Lower lobe of right lung (tissue), 2 donors: ENCODE measurements around the gene GJC1. TPM values are rescaled to one million over a fixed set of nuclear protein-coding genes. Genes with fewer than 3 reads are reported as not detected.

Source experiments
- ATAC-seq, 2 donors: fragments of 200-7000 bp; cut with Tn5 transposase; one replicate each; pipeline ENCODE4 v1.9.1; 2020 to 2022; ENCODE audit warnings: mild to moderate bottlenecking in 2 of 2, moderate library complexity in 2 of 2
- DNase-seq: peaks from one replicate; pipeline ENCODE4 v3.0.0-alpha.2; 2020
- H3K27ac ChIP-seq: fragments of 200-600 bp; one replicate; pipeline ENCODE4 v1.8.0; 2022
- H3K27me3 ChIP-seq: fragments of 200-600 bp; one replicate; pipeline ENCODE4 v1.8.0; 2022; ENCODE audit warnings: low read depth
- H3K36me3 ChIP-seq: fragments of 200-600 bp; one replicate; pipeline ENCODE4 v1.8.0; 2022; ENCODE audit warnings: mild to moderate bottlenecking
- H3K4me1 ChIP-seq: fragments of 200-600 bp; one replicate; pipeline ENCODE4 v1.8.0; 2022
- H3K4me3 ChIP-seq: fragments of 200-600 bp; one replicate; pipeline ENCODE4 v1.8.0; 2022; ENCODE audit warnings: mild to moderate bottlenecking
- H3K9me3 ChIP-seq: fragments of 200-600 bp; one replicate; pipeline ENCODE4 v1.8.0; 2022
- intact Hi-C: fragments of 100-400 bp; cut with DNase I; formaldehyde crosslinking; loops from one replicate; pipeline ENCODE4 v1.11.0; 2022
- total RNA-seq: library from RNA; stranded (reverse); fragmentation: NEBNext Ultra II Directional; extraction: Animal tissue kit (Norgen Biotek cat#: 25700); gene quantifications from one replicate; pipeline ENCODE4 v1.2.1, GENCODE V29; 2021
- TF ChIP-seq, protein P1 (sequence below): fragments of 200-600 bp; IDR thresholded peaks from one replicate; pipeline ENCODE4 v1.8.0; 2022; ENCODE audit warnings: antibody characterized with exemption, mild to moderate bottlenecking
- donor health status: DM: no; HTN: yes; CAD: no; lungs with severe emphysema.

GJC1 gene
- total RNA-seq, 1 donor from 2014 or later, result 18.4 TPM

DNA sequence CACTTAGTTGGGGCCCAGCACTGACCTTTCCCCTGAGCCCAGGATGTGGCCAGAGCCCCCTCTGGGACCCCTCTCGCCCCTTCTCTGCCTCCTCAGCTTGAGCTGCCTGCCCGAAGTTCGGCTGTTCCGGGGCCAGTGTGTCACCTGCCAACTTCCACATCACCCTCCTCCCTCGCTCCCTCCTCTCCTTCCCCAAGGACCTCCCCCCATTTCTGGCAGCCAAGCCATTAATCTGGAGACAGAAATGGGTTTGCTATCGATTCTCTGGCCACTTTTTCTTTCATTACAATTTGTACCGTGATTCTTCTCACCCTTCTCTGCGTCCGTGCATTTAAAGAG lies 80.1 kb downstream of the GJC1 start:
- no peak overlapping the region for H3K4me3 ChIP-seq
- ATAC-seq (no peak), DNase-seq (no peak)
- intact Hi-C loops, result no loop called here
- no peaks in the 10 kb centered on the region for H3K27me3 ChIP-seq
- no peaks in the 10 kb centered on the region for H3K4me1 ChIP-seq
- TF ChIP-seq, protein P1, sequence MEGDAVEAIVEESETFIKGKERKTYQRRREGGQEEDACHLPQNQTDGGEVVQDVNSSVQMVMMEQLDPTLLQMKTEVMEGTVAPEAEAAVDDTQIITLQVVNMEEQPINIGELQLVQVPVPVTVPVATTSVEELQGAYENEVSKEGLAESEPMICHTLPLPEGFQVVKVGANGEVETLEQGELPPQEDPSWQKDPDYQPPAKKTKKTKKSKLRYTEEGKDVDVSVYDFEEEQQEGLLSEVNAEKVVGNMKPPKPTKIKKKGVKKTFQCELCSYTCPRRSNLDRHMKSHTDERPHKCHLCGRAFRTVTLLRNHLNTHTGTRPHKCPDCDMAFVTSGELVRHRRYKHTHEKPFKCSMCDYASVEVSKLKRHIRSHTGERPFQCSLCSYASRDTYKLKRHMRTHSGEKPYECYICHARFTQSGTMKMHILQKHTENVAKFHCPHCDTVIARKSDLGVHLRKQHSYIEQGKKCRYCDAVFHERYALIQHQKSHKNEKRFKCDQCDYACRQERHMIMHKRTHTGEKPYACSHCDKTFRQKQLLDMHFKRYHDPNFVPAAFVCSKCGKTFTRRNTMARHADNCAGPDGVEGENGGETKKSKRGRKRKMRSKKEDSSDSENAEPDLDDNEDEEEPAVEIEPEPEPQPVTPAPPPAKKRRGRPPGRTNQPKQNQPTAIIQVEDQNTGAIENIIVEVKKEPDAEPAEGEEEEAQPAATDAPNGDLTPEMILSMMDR, result no peak
- peaks cover 12% of the 10 kb centered on the region for H3K36me3 ChIP-seq
- no peak overlapping the region for H3K27ac ChIP-seq
- H3K9me3 ChIP-seq, result no peaks in the 10 kb centered on the region

DNA sequence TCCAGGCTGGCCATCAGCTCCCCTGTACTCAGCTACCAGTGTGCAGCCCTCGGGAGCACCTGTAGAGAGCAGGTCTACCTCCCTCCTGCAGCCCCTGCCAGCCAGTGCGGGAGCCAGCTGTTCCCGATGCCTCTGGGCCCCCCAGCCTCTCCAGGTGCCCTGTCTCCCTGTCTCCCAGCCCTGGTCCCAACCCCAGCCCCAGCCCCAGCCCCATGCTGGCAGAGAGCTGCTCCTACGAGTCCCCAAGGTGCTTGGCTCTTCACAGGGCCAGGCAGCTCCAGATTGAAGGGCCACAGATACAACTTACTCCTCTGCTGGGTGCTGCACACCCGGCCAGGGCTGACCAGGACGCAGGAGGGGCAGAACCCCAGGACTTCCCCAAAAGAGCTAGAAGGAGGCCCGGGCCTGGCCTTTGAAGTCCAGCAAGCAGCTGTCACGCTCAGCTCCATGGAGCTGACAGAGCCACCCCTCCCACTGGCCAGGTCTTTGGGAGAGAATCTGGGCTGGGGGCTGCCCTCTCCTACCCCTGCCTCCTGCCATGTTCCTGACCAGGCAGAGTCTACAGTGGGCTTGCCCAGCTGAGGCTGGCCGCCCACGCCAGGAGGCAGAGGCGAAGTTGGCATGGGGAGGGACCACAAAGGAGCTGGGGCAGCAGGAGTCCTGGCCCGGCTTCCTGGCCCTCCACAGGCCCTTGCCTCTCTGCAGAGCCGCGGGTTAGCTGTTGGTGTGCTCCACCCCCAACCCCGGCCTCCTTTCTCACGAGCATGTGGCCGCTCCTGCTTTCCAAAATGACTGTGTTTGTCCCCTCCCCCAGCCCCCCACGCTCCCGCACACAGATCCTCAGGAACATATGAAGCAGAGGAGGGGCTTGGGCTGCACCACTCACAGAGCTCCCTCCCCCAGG lies 80.8 kb downstream of the GJC1 start:
- no peak for DNase-seq
- no peak overlapping the region for H3K27ac ChIP-seq
- peak in 1 of 2 donors; percentile 9 for ATAC-seq

More for the DNA sequence above, 80.8 kb downstream of the GJC1 start:
- Histone ChIP-seq H3K36me3 (peaks cover 12% of the 10 kb centered on the region), H3K27me3 (no peaks in the 10 kb centered on the region), H3K9me3 (no peaks in the 10 kb centered on the region), H3K4me3 (no peak overlapping the region), H3K4me1 (no peaks in the 10 kb centered on the region)
- intact Hi-C loops, result no loop called here
- TF ChIP-seq, protein P1, result no peak

Other genes with a start within 250 kb of the GJC1 start
- gene MEIOC, start 173.8 kb downstream of the GJC1 start, total RNA-seq, result not detected
- 18.4 TPM for gene CCDC43, start 140.5 kb downstream of the GJC1 start, total RNA-seq
- gene DBF4B, start 121.6 kb downstream of the GJC1 start, total RNA-seq, result 6.8 TPM
- gene ADAM11, start 71.3 kb downstream of the GJC1 start, total RNA-seq, result 0.41 TPM
- 22.3 TPM for gene HIGD1B, start 17.6 kb upstream of the GJC1 start, total RNA-seq
- 108 TPM for gene EFTUD2, start 69.2 kb upstream of the GJC1 start, total RNA-seq
- not detected for gene GFAP, start 85.2 kb upstream of the GJC1 start, total RNA-seq
- gene KIF18B, start 117.5 kb upstream of the GJC1 start, total RNA-seq, result 0.89 TPM
- not detected for gene C1QL1, start 138.0 kb upstream of the GJC1 start, total RNA-seq
- 20.1 TPM for gene DCAKD, start 221.3 kb upstream of the GJC1 start, total RNA-seq
- 117 TPM for gene NMT1, start 231.0 kb upstream of the GJC1 start, total RNA-seq